Natural killer cell (primary cell): ENCODE measurements around the gene PTGDR2. TPM values are rescaled to one million over a fixed set of nuclear protein-coding genes. Genes with fewer than 3 reads are reported as not detected.

ENCODE experiments used
- ATAC-seq, 3 donors: fragments of 150-1000 bp in 2 of 3; fragments of 200-7000 bp in 1 of 3; cut with Tn5 transposase; 1 replicate in 1 of 3; 2 replicates in 2 of 3; pipeline ENCODE4 v1.10.0; 2021; ENCODE audit warnings: mild to moderate bottlenecking in 2 of 3, moderate library complexity in 2 of 3
- DNase-seq, 2 donors: peaks; one replicate each; pipeline versions ENCODE4 v3.0.0 to v3.0.0-alpha.2; 2013 to 2021; ENCODE audit warnings: mixed read lengths in 1 of 2
- H3K27ac ChIP-seq: one replicate; pipeline ENCODE4 v1.5.1; 2013; ENCODE audit warnings: mild to moderate bottlenecking, low read length
- H3K27me3 ChIP-seq: one replicate; pipeline ENCODE4 v1.6.1; 2013; ENCODE audit warnings: low read length; ENCODE audit not compliant: control insufficient read depth, insufficient read depth
- H3K36me3 ChIP-seq: one replicate; pipeline ENCODE4 v1.6.1; 2013; ENCODE audit warnings: low read length; ENCODE audit not compliant: control insufficient read depth, insufficient read depth
- H3K4me1 ChIP-seq: one replicate; pipeline ENCODE4 v1.6.1; 2013; ENCODE audit warnings: low read length; ENCODE audit not compliant: control insufficient read depth, insufficient read depth
- H3K4me3 ChIP-seq: one replicate; pipeline ENCODE4 v1.5.1; 2013; ENCODE audit warnings: low read length
- H3K9me3 ChIP-seq: one replicate; pipeline ENCODE4 v1.6.1; 2013; ENCODE audit warnings: low read length; ENCODE audit not compliant: control insufficient read depth, insufficient read depth
- H3K27ac Mint-ChIP-seq, 2 donors: one replicate each; pipeline ENCODE4 v1.8.0; 2022; ENCODE audit warnings: mild to moderate bottlenecking in 2 of 2, mixed read lengths in 2 of 2, moderate library complexity in 1 of 2
- H3K27me3 Mint-ChIP-seq, 2 donors: one replicate each; pipeline ENCODE4 v1.8.0; 2022; ENCODE audit warnings: low read depth in 2 of 2, mixed read lengths in 2 of 2
- H3K36me3 Mint-ChIP-seq: one replicate; pipeline ENCODE4 v1.8.0; 2022; ENCODE audit warnings: mixed read lengths
- H3K4me1 Mint-ChIP-seq, 2 donors: one replicate each; pipeline ENCODE4 v1.8.0; 2022; ENCODE audit warnings: mixed read lengths in 2 of 2
- H3K4me3 Mint-ChIP-seq: one replicate; pipeline ENCODE4 v1.8.0; 2022; ENCODE audit warnings: mild to moderate bottlenecking, moderate library complexity, mixed read lengths
- H3K9me3 Mint-ChIP-seq, 2 donors: one replicate each; pipeline ENCODE4 v1.8.0; 2022; ENCODE audit warnings: mixed read lengths in 2 of 2
- WGBS: methylation state at CpG from one replicate; pipeline ENCODE4 v1.1.7; 2013; ENCODE audit warnings: missing lambda C conversion rate; ENCODE audit not compliant: insufficient coverage; 5-methylcytosine and 5-hydroxymethylcytosine counted together
- intact Hi-C: fragments of 100-400 bp; cut with micrococcal nuclease; formaldehyde crosslinking; loops from one replicate; pipeline ENCODE4 v1.14.2; 2022
- total RNA-seq, 4 donors: library from RNA; stranded (reverse); fragments of 120-200 nt in 1 of 4; gene quantifications; one replicate each; pipeline versions ENCODE4 v1.2.3 to v1.2.4, GENCODE V29; 2013 to 2022
- TF ChIP-seq, protein P1 (sequence below): fragments of 200-600 bp; IDR thresholded peaks from one replicate; pipeline ENCODE4 v1.8.0; 2022; ENCODE audit warnings: antibody characterized with exemption

Gene PTGDR2
- total RNA-seq, 3 donors from 2014 or later (not counting 1 experiment from before 2014, with no cell fraction given): 0.66 to 12.4 (median 1.7) TPM

DNA sequence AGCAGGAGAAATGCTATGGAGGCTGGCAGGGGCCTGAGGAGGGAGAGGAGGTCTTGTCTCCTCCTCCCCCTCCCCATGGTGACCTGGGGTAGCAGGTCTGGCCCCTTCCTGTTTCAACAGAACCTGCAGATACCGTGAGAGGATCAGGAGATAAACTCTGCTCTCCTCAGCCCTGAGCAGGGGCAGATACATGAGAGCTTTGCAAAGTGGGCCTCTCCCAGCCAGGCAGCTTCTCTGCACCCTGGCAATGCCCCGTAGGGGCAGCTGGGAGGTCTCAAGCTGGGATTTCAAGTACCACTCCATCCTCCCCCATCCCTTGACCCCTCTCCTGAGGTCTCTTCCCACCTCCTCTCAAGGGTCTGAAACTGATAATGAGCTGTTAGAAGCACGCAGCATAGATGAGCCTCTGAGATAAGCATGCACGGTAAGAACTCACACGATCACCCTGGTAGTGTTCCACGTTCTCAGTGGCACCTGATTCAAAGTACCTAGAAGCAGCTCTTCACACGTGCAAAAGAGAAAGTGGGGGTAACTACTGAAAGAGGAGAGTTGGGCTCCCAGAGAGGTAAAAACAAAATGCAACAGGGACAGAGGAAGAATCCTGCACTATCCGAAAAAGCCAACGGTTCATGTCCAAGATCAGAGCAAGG lies 18.8 kb downstream of the PTGDR2 start:
- no peaks in the 10 kb centered on the region for H3K27me3 ChIP-seq
- H3K36me3 Mint-ChIP-seq: no peaks in the 10 kb centered on the region
- H3K4me3 ChIP-seq: no peak overlapping the region
- no peaks in the 10 kb centered on the region for H3K9me3 ChIP-seq
- TF ChIP-seq, protein P1, sequence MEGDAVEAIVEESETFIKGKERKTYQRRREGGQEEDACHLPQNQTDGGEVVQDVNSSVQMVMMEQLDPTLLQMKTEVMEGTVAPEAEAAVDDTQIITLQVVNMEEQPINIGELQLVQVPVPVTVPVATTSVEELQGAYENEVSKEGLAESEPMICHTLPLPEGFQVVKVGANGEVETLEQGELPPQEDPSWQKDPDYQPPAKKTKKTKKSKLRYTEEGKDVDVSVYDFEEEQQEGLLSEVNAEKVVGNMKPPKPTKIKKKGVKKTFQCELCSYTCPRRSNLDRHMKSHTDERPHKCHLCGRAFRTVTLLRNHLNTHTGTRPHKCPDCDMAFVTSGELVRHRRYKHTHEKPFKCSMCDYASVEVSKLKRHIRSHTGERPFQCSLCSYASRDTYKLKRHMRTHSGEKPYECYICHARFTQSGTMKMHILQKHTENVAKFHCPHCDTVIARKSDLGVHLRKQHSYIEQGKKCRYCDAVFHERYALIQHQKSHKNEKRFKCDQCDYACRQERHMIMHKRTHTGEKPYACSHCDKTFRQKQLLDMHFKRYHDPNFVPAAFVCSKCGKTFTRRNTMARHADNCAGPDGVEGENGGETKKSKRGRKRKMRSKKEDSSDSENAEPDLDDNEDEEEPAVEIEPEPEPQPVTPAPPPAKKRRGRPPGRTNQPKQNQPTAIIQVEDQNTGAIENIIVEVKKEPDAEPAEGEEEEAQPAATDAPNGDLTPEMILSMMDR: no peak
- DNase-seq (no peak), ATAC-seq (no peak)
- no peaks in the 10 kb centered on the region for H3K9me3 Mint-ChIP-seq
- H3K27ac Mint-ChIP-seq: no peak overlapping the region
- H3K27me3 Mint-ChIP-seq: peaks cover 0 to 12% of the 10 kb centered on the region in 2 donors
- peaks cover 15% of the 10 kb centered on the region for H3K4me1 ChIP-seq
- 62% methylated on average over 9 of the region's 9 CpGs for WGBS
- no peaks in the 10 kb centered on the region for H3K36me3 ChIP-seq
- no peak overlapping the region for H3K27ac ChIP-seq
- H3K4me3 Mint-ChIP-seq: no peak overlapping the region
- peaks cover 9 to 11% of the 10 kb centered on the region in 2 donors for H3K4me1 Mint-ChIP-seq
- intact Hi-C loops: no loop called here

DNA sequence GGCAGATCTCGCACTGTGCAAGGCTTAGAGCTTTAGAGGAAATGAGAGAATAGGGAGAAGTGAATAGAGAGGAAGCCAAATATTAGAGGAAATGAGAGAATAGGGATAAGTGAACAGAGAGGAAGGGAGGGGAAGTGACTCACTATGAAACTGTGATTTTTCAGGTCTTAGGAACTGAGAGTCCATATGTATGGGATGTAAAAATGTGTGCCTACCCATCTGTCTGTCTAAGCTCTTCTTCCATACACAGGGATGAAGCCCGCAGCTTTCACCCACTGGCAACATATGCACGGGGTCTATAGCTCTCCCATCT lies 20.3 kb downstream of the PTGDR2 start:
- Histone ChIP-seq H3K27me3 (no peaks in the 10 kb centered on the region), H3K4me3 (no peak overlapping the region), H3K36me3 (no peaks in the 10 kb centered on the region), H3K4me1 (peaks cover 12% of the 10 kb centered on the region), H3K9me3 (no peaks in the 10 kb centered on the region), H3K27ac (no peak overlapping the region)
- Mint-ChIP-seq H3K9me3 (no peaks in the 10 kb centered on the region), H3K36me3 (no peaks in the 10 kb centered on the region), H3K4me3 (no peak overlapping the region), H3K27me3 (peaks cover 0 to 12% of the 10 kb centered on the region in 2 donors), H3K4me1 (peaks cover 0 to 5% of the 10 kb centered on the region in 2 donors), H3K27ac (peak overlapping the region in 1 of 2 donors; percentile 43)
- DNase-seq: no peak
- WGBS: 72% methylated on average over 3 of the region's 3 CpGs
- ATAC-seq: no peak
- intact Hi-C loops: no loop called here
- TF ChIP-seq, protein P1: no peak

DNA sequence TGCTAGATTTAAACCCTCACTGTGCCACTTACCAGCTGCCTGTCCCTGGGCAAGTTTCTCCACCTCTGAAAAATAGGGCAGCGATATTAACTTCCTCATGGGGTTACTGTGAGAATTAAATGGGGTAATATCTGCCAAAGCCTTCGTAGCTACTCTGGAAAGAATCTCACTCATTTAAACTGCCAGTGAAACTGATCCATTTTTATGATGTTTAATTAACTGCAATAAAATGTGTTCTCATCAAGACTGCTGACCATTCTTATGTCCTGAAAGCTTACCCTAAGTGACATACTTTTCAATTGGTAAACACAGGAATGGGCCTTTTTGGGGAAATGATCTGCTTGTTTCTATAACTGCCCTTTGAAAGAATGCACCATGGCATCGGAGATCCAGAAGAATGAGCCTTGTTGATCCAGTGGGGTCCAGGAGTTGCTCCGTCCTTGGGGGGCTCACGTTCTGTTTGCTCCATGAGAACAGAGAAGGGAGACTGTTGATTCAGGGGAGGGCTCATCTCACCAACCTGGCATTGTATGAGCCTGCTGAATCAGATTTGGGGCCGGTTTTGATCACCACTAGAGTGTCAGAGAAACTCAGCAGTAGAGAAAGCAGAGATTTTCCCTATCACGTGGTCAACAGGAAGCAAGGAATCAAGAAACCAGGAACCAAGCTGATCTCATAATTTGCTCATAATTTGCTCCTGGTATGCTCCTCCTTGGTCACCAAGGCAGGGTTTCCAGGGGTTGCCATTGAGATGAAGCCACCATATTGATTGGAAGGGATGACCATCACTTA lies 20.8 kb downstream of the PTGDR2 start:
- Mint-ChIP-seq H3K36me3 (no peaks in the 10 kb centered on the region), H3K4me3 (no peak overlapping the region), H3K4me1 (peaks cover 0 to 5% of the 10 kb centered on the region in 2 donors), H3K27me3 (peaks cover 0 to 12% of the 10 kb centered on the region in 2 donors), H3K27ac (peak overlapping the region in 1 of 2 donors; percentile 43), H3K9me3 (no peaks in the 10 kb centered on the region)
- H3K9me3 ChIP-seq: no peaks in the 10 kb centered on the region
- H3K27me3 ChIP-seq: no peaks in the 10 kb centered on the region
- 70% methylated on average over 7 of the region's 7 CpGs for WGBS
- DNase-seq (no peak), ATAC-seq (no peak)
- intact Hi-C loops: no loop called here
- H3K4me1 ChIP-seq: peaks cover 12% of the 10 kb centered on the region
- no peaks in the 10 kb centered on the region for H3K36me3 ChIP-seq
- TF ChIP-seq, protein P1: no peak
- no peak overlapping the region for H3K27ac ChIP-seq
- H3K4me3 ChIP-seq: no peak overlapping the region
